LNCAP (cell line): ENCODE data around the gene SHISAL1.

ENCODE experiments used
- TF ChIP-seq, protein P1 (sequence below): fragments of 450-650 bp; IDR thresholded peaks from 2 replicates; pipeline ENCODE4 v1.5.1; 2017; ENCODE audit warnings: mild to moderate bottlenecking

Gene SHISAL1

DNA sequence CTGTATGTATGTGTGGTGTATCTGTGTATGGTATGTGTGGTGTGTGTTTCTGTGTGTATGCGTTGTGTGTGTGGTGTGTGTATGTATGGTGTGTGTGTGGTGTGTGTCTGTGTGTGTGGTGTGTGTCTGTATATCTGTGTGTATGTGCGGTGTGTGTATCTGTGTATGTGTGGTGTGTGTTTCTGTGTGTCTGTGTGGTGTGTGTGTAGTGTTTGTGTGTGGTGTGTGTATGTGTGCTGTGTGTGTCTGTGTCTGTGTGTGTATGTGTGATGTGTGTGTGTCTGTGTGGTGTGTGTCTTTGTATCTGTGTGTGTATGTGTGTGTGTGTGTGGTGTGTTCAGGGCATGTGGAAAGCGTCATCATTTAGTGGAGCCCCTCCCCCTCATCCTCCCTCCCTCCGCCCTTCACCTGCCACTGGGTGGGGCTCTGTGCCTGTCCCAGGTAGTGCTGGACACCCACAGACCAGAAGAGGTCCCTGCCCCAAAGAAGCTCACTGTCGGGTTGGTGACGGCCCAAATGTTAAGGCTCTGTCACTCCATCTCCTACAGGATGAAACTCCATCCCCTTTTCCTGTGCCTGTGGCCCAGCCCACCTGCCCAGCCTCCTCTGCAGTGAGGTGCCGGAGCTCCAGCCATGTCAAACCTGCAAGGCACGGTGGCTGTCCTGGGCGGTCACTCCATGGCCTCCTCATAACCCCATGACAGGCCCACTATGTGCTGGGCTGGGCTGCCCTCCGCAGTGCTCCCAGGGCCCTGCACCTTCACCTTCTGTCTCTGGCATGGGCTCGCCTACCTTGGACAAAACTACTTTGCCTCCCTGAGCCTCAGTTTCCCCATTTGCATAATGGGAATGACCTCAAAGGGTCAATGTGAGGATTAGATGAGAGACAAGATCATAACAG, 23.4 kb upstream of the SHISAL1 start:
- TF ChIP-seq, protein P1, sequence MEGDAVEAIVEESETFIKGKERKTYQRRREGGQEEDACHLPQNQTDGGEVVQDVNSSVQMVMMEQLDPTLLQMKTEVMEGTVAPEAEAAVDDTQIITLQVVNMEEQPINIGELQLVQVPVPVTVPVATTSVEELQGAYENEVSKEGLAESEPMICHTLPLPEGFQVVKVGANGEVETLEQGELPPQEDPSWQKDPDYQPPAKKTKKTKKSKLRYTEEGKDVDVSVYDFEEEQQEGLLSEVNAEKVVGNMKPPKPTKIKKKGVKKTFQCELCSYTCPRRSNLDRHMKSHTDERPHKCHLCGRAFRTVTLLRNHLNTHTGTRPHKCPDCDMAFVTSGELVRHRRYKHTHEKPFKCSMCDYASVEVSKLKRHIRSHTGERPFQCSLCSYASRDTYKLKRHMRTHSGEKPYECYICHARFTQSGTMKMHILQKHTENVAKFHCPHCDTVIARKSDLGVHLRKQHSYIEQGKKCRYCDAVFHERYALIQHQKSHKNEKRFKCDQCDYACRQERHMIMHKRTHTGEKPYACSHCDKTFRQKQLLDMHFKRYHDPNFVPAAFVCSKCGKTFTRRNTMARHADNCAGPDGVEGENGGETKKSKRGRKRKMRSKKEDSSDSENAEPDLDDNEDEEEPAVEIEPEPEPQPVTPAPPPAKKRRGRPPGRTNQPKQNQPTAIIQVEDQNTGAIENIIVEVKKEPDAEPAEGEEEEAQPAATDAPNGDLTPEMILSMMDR, result no peak; the same call in 1 of the 2 replicates

DNA sequence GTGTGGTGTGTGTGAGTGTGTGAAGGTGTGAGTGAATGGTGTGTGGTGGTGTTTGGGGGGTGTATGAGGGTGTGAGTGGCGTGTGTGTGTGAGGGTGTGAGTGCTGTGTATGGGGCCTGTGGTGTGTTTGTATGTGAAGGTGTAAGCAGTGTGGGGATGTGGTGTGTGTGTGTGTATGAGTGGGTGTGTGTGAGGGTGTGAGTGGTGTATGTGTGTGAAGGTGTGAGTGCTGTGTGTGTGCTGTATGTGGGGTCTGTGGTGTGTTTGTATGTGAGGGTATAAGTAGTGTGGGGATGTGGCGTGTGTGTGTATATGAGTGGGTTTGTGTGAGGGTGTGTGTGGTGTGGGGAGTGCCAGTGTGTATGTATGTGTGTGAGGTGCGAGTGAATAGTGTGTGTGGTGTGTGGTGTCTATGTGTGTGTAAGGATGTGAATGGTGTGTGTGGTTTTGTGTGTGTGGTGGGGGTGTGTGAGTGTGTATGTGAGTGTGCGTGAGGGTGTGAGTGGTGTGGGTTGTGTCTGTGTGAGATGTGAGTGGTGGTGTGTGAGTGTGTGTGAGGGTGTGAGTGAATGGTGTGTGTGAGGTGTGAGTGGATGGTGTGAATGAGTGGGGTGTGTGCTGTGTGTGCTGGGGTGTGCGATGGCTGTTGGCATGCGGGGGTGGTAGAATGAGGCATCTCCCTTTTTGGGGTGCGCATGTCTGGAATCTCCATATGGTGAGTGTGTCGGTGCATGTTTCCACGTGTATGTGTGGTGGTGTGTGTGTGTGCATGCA, 22.5 kb upstream of the SHISAL1 start:
- TF ChIP-seq, protein P1, result no peak

DNA sequence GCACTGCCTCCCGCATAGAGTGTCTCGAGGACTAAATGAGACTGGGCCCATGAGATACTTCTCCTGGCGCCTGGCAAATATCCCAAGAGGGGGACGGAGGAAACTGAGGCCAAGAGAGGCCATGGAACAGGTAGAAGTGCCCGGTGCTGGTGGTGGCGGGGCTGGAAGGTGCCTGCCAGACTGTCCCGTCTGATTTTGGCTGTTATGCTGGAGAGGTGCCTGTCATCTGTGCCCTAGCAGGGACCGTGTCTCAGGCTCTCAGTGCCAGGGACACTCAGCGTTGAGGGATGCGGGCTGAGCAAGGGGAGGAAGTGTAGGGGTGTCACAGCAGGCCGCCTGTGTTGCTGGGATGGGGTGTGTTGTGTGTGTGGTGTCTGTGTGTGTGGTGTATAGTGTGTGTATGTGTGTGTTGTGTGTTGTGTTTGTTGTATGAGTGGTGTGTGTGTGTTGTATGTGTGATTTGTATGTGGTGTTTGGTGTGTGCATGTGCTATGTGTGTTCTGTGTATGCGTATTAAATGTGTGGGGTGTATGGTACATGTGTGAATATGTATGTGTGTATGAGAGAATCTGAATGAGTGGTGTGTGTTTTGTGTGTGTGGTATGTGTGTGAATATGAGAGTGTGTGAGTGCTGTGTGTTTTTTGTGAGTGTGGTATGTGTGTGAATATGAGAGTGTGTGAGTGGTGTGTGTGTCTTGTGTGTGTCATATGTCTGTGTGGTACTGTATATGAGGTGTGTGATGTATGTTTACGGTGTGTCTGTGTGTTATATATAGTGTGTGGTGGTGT, 21.3 kb upstream of the SHISAL1 start:
- TF ChIP-seq, protein P1, result no peak

DNA sequence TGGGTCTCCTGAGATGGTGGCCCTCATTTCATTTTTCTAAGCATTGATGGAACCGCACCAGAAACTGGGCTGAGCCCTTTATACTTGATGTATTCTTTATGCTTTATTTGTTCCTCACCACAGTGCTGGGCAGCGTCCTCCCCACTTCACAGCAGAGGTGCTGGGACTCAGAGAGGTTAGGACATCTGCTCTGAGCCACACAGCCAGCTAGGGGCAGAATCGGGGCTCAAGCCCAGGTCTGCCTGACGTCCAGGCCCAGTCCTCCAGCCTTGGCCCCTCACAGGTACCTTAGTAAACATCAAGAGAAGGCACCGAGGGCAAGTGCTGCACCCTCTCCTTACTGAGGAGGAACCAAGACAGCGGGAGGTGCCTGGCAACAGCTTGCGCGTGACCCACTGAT, 20.2 kb upstream of the SHISAL1 start:
- TF ChIP-seq, protein P1, result no peak

DNA sequence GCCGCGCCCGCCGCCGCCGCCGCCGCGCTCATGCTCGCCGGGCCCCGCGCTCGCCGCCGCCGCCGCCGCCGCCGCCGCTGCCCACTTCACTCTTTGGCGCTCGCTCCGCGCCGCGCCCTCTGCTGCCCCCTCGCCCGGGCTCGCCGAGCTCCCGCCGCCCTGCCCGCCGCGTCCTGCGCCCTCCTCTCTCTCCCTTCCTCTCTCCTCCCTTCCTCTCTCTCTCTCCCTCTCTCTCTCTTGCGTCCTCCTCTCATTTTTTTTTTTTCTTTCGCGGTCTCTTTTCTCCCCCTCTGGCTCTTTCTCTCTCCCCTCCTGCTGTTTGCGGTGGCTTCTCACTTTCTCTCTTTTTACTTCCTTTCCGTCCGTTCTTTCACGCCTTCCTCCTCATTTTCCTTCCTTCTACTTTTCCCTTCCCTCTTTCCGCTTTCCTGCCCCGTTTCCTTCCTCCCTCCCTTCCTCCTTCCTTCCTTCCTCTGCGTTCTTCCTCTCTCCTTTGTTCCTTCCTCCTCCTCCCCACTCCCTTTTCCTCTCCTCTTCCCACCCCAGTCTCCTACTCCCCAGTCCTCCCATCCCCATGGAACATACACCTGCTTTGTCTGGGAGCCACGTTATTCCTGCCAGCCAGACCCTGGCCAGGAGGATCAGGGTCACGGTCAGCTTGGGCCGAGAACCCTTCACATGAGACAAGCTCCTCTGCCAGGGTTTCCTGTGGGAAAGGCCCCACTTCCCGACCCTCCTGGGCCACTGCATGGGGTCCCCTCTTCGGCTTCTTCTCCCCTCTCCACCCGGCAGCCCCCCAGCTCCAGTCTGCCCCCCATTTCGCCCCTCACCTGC, 19.3 kb upstream of the SHISAL1 start:
- TF ChIP-seq, protein P1, result no peak

DNA sequence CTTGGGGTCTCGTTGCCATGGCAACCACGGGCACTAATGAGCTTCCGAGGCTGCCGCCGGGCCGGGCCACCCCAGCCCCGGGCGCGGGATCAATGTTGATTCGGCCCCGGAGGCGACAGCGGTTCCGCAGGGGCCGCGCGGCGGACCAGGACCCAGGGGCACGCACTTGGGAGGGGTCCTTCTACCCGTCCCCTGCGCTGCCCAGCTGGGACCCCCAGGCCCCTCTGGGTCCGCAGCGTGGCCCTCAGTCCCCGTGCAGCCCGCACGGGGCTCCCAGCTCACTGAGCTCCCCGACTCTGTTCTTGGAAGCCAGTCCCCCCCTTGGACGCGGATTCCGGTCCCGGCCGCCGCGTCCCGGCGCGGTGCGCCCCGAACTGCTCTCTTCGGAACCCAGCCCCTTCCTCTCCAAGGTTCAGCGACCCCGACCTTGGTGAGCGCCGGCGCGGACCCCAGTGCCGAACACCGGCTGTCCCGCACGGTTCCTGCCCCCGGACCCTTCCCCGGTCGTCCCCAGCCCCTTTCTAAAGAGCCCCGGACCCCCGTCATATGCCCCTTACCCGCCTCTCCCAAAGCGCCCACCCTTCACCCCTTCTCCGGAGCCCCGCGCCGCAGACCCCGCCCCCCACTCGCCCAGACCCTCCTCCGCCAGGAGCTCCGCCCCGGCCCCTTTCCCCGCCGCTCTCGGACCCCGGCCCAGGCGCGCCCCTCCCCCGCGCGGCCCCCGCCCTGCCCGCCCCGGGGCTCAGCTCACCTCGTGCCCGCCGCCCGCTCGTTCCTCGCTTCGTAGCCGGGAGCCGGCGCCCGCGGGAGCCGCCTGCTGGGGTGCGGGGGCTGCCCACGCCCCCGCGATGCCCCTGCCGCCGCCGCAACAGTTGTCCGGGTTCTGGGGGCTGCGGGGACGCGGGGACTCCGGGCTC, 18.3 kb upstream of the SHISAL1 start:
- TF ChIP-seq, protein P1, result no peak
